Memory B cell (primary cell): ENCODE data around the gene MORC1.

ENCODE experiments used
- ATAC-seq: fragments of 150-1000 bp; cut with Tn5 transposase; 2 replicates; pipeline ENCODE4 v1.10.0; 2021; ENCODE audit warnings: low read depth, mild to moderate bottlenecking, moderate library complexity
- DNase-seq, 2 donors: peaks; one replicate each; pipeline ENCODE4 v3.0.0; 2022; ENCODE audit warnings: low spot score in 2 of 2
- H3K27ac Mint-ChIP-seq: one replicate; pipeline ENCODE4 v1.8.0; 2022; ENCODE audit warnings: mild to moderate bottlenecking, moderate library complexity, mixed read lengths
- H3K27me3 Mint-ChIP-seq: one replicate; pipeline ENCODE4 v1.8.0; 2022; ENCODE audit warnings: mixed read lengths
- H3K36me3 Mint-ChIP-seq: one replicate; pipeline ENCODE4 v1.8.0; 2022; ENCODE audit warnings: mild to moderate bottlenecking, mixed read lengths
- H3K4me1 Mint-ChIP-seq: one replicate; pipeline ENCODE4 v1.8.0; 2022; ENCODE audit warnings: mixed read lengths
- H3K4me3 Mint-ChIP-seq: one replicate; pipeline ENCODE4 v1.8.0; 2022; ENCODE audit warnings: mild to moderate bottlenecking, moderate library complexity, mixed read lengths
- H3K9me3 Mint-ChIP-seq: one replicate; pipeline ENCODE4 v1.8.0; 2022; ENCODE audit warnings: mixed read lengths

The MORC1 gene

DNA sequence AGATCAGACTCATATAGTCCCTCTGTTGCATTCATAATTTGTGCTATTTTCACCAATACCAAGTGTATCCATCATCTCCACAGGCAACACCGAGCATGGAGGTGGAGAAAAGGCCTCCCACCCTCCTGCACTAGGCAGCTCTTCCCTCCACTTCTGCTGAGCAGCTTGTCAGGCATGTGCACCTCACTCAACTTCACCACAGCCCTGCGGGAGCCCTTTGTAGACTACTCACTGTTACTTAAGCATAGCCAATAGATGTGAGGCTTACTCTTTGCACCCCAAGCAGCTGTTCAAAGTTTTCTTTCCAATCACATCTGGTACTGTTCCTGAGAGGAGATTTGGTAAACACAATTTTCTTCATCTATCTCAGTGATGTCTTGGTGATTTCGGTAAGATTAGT, 147.4 kb downstream of the MORC1 start:
- no peak for ATAC-seq
- Mint-ChIP-seq H3K4me1 (peaks cover 3% of the 10 kb centered on the region), H3K4me3 (no peak overlapping the region), H3K27ac (no peak overlapping the region), H3K36me3 (no peaks in the 10 kb centered on the region), H3K9me3 (no peaks in the 10 kb centered on the region), H3K27me3 (peaks cover 2% of the 10 kb centered on the region)
- DNase-seq = no peak

DNA sequence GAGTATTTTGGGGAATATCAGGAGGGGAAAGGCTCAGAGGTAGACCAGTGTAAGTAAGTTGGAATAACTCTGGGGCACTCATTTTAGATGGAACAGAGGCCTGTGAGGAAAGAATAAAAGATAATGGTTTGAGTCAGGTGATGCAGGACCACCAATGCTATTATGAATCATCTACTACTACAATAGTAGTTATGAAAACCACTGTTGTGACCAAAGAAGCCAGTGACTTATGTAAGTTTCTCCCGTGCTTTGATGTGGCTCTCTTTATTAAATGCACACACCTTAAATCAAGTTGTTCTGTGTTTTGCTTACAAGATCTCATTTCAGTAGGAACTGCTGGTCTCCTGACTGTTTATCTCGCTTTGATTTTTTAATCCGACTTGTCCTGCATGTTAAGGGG, 151.2 kb downstream of the MORC1 start:
- H3K4me3 Mint-ChIP-seq = no peak overlapping the region
- ATAC-seq = no peak
- H3K9me3 Mint-ChIP-seq = no peaks in the 10 kb centered on the region
- H3K36me3 Mint-ChIP-seq = no peaks in the 10 kb centered on the region
- peaks cover 3% of the 10 kb centered on the region for H3K4me1 Mint-ChIP-seq
- DNase-seq = no peak
- H3K27ac Mint-ChIP-seq = no peak overlapping the region
- no peaks in the 10 kb centered on the region for H3K27me3 Mint-ChIP-seq

DNA sequence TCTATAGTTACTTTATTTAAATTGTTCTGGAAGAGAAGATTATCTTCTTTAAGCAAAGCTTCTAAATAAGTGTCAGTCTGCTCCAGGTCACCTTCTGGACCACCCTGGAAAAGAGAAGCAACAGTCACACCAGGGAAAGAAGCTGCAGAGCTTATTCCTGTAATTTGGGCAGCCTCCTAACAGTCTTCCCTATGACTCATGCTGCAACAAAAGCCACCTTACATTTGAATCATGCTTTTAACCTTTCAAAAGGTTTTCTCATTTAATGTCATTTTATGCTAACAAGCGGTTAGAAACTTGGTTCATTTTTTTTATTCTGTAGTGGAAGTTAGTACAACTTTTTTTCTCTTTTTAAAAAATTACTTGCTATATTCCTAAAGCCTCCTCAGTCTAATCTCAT, 158.9 kb downstream of the MORC1 start:
- ATAC-seq (no peak), DNase-seq (no peak)
- Mint-ChIP-seq H3K36me3 (no peaks in the 10 kb centered on the region), H3K4me3 (no peak overlapping the region), H3K27me3 (peaks cover 4% of the 10 kb centered on the region), H3K27ac (no peak overlapping the region), H3K4me1 (no peaks in the 10 kb centered on the region), H3K9me3 (no peaks in the 10 kb centered on the region)

DNA sequence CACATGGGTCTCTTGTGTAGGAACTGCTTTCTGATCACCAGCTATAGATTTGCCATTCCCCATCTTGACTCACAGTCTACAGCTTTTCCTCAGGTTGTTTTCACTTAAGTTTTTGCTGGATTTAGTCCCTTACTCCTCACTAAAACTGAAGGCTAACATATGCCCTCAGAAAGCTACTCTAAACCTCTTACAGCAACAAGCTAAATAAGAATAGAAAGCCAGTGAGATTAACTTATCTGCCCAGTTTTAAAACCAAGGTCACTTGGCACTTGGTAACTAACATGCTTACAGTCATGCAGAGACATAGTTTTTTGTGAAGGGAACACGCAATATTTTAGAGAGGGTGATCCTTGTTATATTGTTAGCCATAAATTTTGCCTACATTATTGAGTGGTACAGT, 164.2 kb downstream of the MORC1 start, which contains the start of gene GUCA1C:
Gene GUCA1C (minus strand): TSS at position 180 of the 400 bp plus-strand sequence. CDS start 117 bp downstream, at position 63.
- ATAC-seq = no peak
- H3K9me3 Mint-ChIP-seq = no peaks in the 10 kb centered on the region

DNA sequence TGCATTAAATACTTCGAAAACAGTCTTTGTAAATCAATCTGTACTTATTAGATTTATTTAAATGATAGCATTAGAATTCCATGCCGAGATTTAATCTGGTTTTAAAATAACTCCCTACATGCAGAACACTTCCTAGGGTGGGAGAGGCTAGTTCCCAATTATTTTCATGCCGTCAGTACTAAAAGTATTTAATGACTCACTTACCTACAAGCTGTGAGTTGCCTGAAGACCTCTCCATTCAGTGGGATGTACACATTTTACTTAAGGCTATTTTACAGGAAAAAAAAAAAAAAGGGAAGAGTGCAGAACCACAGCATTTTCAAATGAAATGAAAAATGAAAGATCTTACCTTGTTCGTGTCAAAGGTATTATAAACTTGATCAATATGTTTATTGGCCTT, 164.7 kb downstream of the MORC1 start:
- Mint-ChIP-seq H3K4me3 (no peak overlapping the region), H3K27ac (no peak overlapping the region), H3K9me3 (no peaks in the 10 kb centered on the region), H3K4me1 (no peaks in the 10 kb centered on the region), H3K36me3 (no peaks in the 10 kb centered on the region), H3K27me3 (peaks cover 8% of the 10 kb centered on the region)
- DNase-seq (no peak), ATAC-seq (no peak)

More for the DNA sequence above, 164.2 kb downstream of the MORC1 start, which contains the start of gene GUCA1C:
- Mint-ChIP-seq H3K4me1 (no peaks in the 10 kb centered on the region), H3K4me3 (no peak within 1 kb of the TSS), H3K27me3 (peaks cover 8% of the 10 kb centered on the region), H3K27ac (no peak within 1 kb of the TSS), H3K36me3 (no peaks in the 10 kb centered on the region)
- DNase-seq = no peak

DNA sequence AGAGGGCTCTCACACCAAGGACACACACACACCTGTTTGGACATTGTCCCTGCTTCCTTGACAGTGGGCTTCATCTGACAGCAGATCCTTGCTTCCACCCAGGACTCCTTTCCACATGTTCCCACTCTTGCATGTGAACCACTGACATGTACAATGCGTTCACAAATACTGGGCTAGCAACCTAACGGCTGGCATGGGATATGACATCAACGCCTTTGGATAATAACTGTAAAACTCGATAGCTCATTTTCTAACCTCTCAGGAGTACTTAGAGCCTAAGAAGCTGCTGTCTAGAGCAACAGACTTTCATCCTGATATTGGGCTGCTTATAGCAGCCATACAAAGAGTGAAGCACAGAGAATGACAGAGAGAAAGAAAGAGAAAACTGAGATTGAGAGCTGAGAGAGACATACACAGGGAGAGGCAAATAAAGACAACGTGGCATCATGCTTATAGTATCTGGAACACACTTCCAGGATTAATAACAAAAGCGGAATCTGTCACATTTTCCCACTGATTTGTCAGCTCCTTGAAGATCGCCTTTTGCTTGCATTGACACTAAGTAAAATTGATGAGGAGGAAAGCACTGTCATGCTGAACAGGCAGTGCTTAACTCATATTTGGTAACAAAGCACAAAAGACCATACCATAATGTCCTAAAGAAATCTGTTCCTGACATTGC, 166.0 kb downstream of the MORC1 start:
- ATAC-seq = no peak
- Mint-ChIP-seq H3K27ac (no peak overlapping the region), H3K27me3 (peaks cover 8% of the 10 kb centered on the region), H3K4me1 (no peaks in the 10 kb centered on the region), H3K9me3 (no peaks in the 10 kb centered on the region), H3K4me3 (no peak overlapping the region), H3K36me3 (no peaks in the 10 kb centered on the region)
- DNase-seq = no peak

DNA sequence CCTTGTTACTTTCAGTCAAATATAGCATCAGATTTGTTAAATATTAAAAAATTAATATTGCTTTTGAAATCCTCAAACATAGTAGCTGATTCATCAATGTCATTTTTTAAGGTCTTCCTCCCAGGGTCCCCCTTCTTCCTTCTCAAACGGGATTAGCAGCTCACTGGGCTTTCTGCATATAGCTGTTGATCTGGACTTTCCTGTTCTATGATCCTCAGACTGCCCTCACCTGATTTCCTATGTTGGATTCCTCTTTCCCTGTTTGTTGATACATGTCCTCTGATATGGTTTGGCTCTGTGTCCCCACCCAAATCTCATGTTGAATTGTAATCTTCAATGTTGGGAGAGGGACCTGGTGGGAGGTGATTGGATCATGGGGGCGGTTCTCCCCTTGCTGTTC, 170.1 kb downstream of the MORC1 start:
- H3K9me3 Mint-ChIP-seq = no peaks in the 10 kb centered on the region
- DNase-seq = no peak
- ATAC-seq = no peak
- H3K27ac Mint-ChIP-seq = no peak overlapping the region
- no peaks in the 10 kb centered on the region for H3K36me3 Mint-ChIP-seq
- peaks cover 8% of the 10 kb centered on the region for H3K27me3 Mint-ChIP-seq
- H3K4me3 Mint-ChIP-seq = no peak overlapping the region
- no peaks in the 10 kb centered on the region for H3K4me1 Mint-ChIP-seq

DNA sequence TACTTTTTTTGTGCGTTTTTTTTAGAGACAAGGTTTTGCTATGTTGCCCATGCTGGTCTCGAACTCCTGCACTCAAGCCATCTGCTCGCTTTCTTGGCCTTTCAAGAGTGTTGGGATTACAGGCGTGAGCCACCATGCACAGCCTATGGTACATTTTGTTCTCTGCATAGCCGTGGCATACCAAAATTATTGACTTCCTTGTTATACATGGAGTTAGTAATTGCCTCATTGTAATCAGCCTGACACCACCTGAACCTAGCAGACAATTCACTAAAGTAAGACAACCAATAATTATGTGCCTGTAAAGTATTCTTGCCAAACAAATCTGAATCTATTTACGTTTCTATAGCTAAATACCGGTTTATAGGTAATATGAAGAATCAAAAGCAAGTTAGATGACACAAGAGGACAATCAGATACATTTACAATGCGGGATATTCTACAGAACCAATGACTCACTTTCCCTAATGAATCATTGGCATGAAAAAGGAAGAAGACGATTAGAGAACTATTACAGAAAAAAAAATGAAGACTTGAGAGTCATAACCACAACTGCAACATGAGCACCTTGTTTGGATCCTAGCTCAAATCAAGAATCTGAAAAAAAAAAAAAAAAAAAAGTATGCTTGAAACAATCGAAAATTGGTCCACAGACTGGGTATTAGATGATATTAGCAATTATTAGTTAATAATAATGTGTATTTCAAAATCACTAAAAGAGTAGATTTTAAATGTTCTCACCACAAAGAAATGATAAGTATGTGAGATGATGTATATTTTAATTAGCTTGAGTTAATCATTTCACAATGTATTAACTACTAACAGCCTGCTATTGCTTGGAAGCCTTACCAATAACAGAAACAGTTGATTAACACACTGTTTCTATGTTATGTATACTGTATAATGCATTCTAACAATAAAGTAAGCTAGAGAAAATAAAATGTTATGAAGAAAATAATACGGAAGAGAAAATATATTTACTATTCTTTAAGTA, 171.3 kb downstream of the MORC1 start:
- DNase-seq (no peak), ATAC-seq (no peak)
- Mint-ChIP-seq H3K4me3 (no peak overlapping the region), H3K27me3 (peaks cover 7% of the 10 kb centered on the region), H3K36me3 (no peaks in the 10 kb centered on the region), H3K9me3 (no peaks in the 10 kb centered on the region), H3K27ac (no peak overlapping the region), H3K4me1 (no peaks in the 10 kb centered on the region)

DNA sequence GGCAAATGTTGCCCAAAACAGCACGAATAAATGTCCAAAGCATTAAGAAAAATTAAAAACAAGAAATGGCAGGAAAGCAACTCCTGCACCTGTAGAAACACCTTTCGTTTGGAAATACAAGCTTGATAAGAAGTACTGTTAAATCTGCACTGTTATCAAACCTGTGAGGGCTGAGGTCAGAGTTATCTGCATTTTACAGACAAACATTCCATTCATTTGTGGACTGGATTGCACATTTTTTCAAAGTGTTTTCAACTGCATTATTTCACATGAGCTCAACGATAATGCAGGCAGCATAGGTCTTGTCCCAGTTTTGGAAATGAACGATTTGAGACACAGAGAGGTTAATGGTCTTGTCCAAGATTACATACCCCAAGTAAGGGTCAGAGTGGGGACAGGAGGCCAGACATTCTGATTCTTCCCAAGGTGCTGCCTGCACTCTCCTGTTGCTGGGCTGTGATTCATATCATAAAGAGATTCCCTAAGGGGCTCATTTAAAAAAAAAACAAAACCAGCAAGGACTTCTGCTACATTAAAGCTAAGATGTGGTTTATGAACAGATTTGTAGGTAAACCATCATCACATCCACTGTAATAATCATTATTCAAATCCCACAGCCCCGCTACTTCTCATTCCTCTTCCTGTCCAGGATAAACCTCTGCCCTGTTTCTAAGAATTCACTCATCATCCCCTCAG, 177.2 kb downstream of the MORC1 start:
- H3K9me3 Mint-ChIP-seq = no peaks in the 10 kb centered on the region
- H3K36me3 Mint-ChIP-seq = no peaks in the 10 kb centered on the region
- no peaks in the 10 kb centered on the region for H3K4me1 Mint-ChIP-seq
- ATAC-seq (no peak), DNase-seq (no peak)
- H3K27ac Mint-ChIP-seq = no peak overlapping the region
- peaks cover 5% of the 10 kb centered on the region for H3K27me3 Mint-ChIP-seq
- no peak overlapping the region for H3K4me3 Mint-ChIP-seq

DNA sequence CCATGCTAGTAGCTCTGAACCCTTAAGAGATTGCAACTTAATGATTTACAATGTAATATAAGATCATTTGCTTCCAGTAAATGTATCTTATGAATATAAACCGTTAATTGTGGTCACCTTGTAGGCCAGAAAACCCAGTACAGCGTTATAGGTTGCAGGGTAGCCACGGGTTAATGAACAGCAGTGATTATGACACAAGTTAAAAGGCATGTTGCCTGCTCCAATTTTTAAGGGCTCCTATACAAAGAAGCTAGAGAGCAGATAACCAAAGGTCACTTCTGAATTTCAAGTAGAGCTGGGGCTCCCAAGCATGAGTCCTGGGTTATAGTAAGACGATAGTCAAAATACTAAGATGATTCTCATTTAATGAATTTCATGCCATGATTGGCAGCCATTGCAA, 177.8 kb downstream of the MORC1 start:
- H3K4me3 Mint-ChIP-seq = no peak overlapping the region
- H3K36me3 Mint-ChIP-seq = no peaks in the 10 kb centered on the region
- no peaks in the 10 kb centered on the region for H3K9me3 Mint-ChIP-seq
- no peak for ATAC-seq
- peaks cover 5% of the 10 kb centered on the region for H3K27me3 Mint-ChIP-seq
- no peak for DNase-seq
- no peaks in the 10 kb centered on the region for H3K4me1 Mint-ChIP-seq
- H3K27ac Mint-ChIP-seq = no peak overlapping the region

DNA sequence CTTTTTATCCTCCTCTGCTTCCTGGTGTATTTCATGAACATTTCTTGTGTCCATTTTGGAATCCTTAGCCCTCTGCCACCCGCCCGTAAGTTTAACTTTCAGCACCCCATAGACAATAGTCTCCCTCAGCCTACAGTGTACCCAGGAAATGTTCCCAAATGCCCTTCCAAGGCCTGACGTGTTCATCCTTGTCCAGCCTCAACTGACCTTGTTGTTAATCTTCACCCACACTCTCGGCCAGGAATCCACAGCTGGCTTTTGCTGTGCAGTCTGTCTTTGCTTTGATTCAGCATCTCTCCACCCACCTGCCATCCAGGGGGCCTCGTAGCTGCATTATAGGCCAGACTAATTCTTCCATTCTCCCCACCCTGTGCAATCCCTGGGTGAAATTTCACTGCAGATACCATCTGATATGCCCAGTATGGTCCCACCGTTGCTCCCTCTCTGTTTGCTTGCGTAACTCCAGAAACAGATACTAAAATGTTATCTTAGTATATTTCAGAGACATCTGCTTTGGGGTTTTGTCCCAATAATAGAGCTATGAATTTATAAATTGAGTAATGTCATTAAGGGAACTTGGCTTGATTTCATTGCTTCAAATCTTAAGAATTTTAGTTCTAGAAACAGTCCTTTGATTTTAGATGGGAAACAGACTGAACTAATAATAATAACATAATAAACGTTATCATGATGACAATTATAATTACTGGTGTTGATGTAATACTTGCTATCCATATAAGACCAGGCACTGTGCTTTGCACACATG, 180.8 kb downstream of the MORC1 start:
- peaks cover 4% of the 10 kb centered on the region for H3K27me3 Mint-ChIP-seq
- ATAC-seq = no peak
- H3K4me1 Mint-ChIP-seq = no peaks in the 10 kb centered on the region
- no peak overlapping the region for H3K27ac Mint-ChIP-seq
- no peak overlapping the region for H3K4me3 Mint-ChIP-seq
- peaks cover 2% of the 10 kb centered on the region for H3K9me3 Mint-ChIP-seq
- DNase-seq = no peak
- H3K36me3 Mint-ChIP-seq = peaks cover 2% of the 10 kb centered on the region

DNA sequence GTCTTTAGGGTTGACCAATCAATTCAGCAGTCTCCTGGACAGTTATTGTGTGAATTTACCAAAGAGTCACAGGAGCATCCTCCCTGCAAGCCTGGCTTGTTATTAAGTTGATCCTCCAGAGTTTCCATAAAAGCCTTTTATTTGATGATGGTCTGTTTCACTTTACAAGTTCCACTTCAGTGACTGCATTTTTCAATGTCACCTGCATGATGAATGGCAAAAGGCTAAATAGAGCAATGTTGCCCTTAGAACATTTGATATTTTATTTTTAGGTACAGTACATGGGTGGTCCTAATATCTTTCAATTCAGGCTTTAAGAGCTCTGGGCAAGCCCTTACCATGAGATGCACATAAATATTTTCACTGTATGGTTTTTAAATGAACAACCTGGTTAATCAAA, 186.9 kb downstream of the MORC1 start:
- no peaks in the 10 kb centered on the region for H3K4me1 Mint-ChIP-seq
- no peak overlapping the region for H3K4me3 Mint-ChIP-seq
- peaks cover 2% of the 10 kb centered on the region for H3K36me3 Mint-ChIP-seq
- H3K9me3 Mint-ChIP-seq = peaks cover 4% of the 10 kb centered on the region
- DNase-seq (no peak), ATAC-seq (no peak)
- peaks cover 2% of the 10 kb centered on the region for H3K27me3 Mint-ChIP-seq
- H3K27ac Mint-ChIP-seq = no peak overlapping the region

DNA sequence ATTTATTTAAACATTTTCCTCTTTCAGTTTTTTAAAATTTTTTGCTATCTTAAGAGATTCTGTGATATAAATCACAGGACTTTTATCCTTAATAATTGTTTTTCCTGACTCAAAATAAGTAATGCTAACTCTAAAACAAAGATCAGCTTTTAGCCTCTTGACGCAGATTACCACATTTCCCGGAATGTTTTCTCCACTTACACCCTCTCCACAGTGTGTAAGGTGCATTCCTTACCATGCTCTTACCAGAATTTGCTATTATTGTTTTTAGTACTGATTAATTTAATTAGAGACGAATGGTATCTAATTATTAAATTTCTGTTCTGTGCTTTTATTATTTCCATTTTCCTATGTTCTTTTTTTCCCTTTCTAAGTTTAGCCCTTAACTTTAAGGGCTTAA, 199.1 kb downstream of the MORC1 start:
- peaks cover 10% of the 10 kb centered on the region for H3K27me3 Mint-ChIP-seq
- ATAC-seq (no peak), DNase-seq (no peak)
- H3K9me3 Mint-ChIP-seq = no peaks in the 10 kb centered on the region
- H3K4me1 Mint-ChIP-seq = peaks cover 3% of the 10 kb centered on the region
- no peak overlapping the region for H3K27ac Mint-ChIP-seq
- no peaks in the 10 kb centered on the region for H3K36me3 Mint-ChIP-seq
- H3K4me3 Mint-ChIP-seq = no peak overlapping the region
